Neutrophil (primary cell): ENCODE data around the gene TLK1.

Experiments
- H3K27ac ChIP-seq: fragments of 200-600 bp; sonication (generic); 2 replicates; pipeline ENCODE4 v1.5.1; 2016; ENCODE audit warnings: mild to moderate bottlenecking, moderate library complexity
- H3K27me3 ChIP-seq: fragments of 200-600 bp; sonication (generic); 2 replicates; pipeline ENCODE4 v1.6.0; 2016; ENCODE audit warnings: mild to moderate bottlenecking
- H3K36me3 ChIP-seq: fragments of 200-600 bp; sonication (generic); 2 replicates; pipeline ENCODE4 v1.5.1; 2017
- H3K4me1 ChIP-seq, 2 experiments: fragments of 200-600 bp in 1 of 2; sonication (generic) in 1 of 2; 1 replicate in 1 of 2; 2 replicates in 1 of 2; pipeline versions ENCODE4 v1.5.1 to v1.6.1; 2013 to 2016; ENCODE audit warnings: low read depth in 1 of 2, low read length in 1 of 2, mild to moderate bottlenecking in 1 of 2, moderate library complexity in 1 of 2; ENCODE audit not compliant: control insufficient read depth in 1 of 2, insufficient read depth in 1 of 2
- H3K4me3 ChIP-seq, 2 experiments: fragments of 200-600 bp in 1 of 2; sonication (generic) in 1 of 2; 1 replicate in 1 of 2; 2 replicates in 1 of 2; pipeline ENCODE4 v1.5.1; 2013 to 2016; ENCODE audit warnings: low read depth in 1 of 2, low read length in 1 of 2, mild to moderate bottlenecking in 1 of 2, moderate library complexity in 1 of 2
- H3K9me3 ChIP-seq: fragments of 200-600 bp; sonication (generic); 2 replicates; pipeline ENCODE4 v1.5.1; 2016
- TF ChIP-seq, protein P1 (sequence below): fragments of 200-600 bp; sonication (generic); IDR thresholded peaks from 2 replicates; pipeline ENCODE4 v1.5.1; 2016; ENCODE audit warnings: antibody characterized with exemption

The TLK1 gene

DNA sequence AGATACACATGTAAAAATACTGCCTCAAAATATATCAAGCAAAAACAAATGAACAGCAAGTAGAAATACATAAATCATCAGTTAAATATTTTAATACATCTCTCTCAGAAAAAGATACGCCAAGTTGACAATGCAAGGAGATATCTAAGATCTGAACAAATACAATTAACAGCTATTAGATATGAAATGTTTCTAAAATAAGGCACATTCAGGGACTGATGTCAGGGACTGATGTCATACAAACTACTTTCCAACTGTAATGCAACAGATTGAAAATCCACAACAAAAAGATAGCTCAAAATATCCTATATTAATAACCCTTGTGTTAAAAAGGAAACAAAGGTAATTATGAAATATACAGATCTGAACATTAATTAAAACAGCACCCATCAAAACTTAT is 51.7 kb downstream of the TLK1 start:
- no peak overlapping the region for H3K4me3 ChIP-seq
- H3K36me3 ChIP-seq: no peaks in the 10 kb centered on the region
- TF ChIP-seq, protein P1, sequence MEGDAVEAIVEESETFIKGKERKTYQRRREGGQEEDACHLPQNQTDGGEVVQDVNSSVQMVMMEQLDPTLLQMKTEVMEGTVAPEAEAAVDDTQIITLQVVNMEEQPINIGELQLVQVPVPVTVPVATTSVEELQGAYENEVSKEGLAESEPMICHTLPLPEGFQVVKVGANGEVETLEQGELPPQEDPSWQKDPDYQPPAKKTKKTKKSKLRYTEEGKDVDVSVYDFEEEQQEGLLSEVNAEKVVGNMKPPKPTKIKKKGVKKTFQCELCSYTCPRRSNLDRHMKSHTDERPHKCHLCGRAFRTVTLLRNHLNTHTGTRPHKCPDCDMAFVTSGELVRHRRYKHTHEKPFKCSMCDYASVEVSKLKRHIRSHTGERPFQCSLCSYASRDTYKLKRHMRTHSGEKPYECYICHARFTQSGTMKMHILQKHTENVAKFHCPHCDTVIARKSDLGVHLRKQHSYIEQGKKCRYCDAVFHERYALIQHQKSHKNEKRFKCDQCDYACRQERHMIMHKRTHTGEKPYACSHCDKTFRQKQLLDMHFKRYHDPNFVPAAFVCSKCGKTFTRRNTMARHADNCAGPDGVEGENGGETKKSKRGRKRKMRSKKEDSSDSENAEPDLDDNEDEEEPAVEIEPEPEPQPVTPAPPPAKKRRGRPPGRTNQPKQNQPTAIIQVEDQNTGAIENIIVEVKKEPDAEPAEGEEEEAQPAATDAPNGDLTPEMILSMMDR: no peak
- H3K9me3 ChIP-seq: no peaks in the 10 kb centered on the region
- no peaks in the 10 kb centered on the region for H3K4me1 ChIP-seq
- H3K27me3 ChIP-seq: no peaks in the 10 kb centered on the region
- H3K27ac ChIP-seq: no peak overlapping the region

DNA sequence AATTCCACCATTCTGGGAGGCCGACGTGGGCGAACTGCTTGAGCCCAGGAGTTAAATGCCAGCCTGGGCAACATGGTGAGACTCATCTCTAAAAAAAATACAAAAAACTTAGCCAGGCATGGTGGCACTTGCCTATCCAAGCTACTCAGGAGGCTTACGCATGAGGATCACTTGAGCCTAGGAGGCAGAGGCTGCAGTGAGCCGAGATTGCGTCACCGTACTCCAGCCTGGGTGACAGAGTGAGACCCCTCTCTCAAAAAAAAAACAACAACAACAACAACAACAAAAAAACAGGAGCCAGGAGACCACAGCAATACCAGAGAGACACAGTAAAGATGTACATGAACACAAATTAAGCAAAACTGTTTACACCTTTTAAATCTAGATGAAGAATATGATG is 52.9 kb downstream of the TLK1 start:
- Histone ChIP-seq H3K9me3 (no peaks in the 10 kb centered on the region), H3K27ac (no peak overlapping the region), H3K27me3 (no peaks in the 10 kb centered on the region), H3K36me3 (no peaks in the 10 kb centered on the region), H3K4me3 (no peak overlapping the region), H3K4me1 (no peaks in the 10 kb centered on the region)
- TF ChIP-seq, protein P1: no peak

DNA sequence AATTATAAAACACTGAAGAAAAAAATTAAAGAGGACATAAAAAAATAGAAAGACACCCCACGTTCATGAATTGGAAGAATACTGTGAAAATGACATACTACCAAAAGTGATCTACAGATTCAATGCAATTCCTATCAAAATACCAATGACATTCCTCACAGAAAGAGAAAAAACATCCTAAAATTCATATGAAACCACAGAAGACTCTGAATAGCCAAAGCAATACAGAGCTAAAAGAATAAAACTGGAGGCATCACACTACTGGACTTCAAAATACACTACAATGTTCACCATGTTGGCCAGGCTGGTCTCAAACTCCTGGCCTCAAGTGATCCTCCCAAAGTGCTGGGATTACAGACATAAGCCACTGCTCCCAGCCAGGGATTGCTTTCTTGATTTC is 56.3 kb downstream of the TLK1 start:
- Histone ChIP-seq H3K4me3 (no peak overlapping the region), H3K4me1 (no peaks in the 10 kb centered on the region), H3K36me3 (no peaks in the 10 kb centered on the region), H3K27ac (no peak overlapping the region), H3K27me3 (no peaks in the 10 kb centered on the region), H3K9me3 (no peaks in the 10 kb centered on the region)
- TF ChIP-seq, protein P1: no peak

DNA sequence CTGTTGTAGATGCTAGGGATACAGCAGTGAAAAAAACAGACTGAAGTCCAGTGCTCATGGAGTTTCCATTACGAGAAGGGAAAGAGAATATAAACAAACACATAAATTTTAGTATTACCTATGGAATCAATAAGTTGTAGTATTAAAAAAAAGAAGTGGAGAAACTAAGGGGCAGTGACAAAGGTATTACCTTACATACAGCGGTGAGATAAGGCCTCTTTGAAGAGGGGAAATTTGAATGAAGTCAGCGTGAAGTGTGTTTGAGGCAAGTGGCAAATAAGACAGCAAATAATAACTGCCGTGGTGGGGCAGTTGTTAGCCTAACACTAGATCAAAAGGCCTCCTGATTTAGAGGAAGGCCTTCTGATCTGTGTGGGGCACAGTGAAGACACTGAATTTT is 57.9 kb downstream of the TLK1 start:
- no peaks in the 10 kb centered on the region for H3K36me3 ChIP-seq
- no peaks in the 10 kb centered on the region for H3K27me3 ChIP-seq
- TF ChIP-seq, protein P1: no peak
- no peaks in the 10 kb centered on the region for H3K9me3 ChIP-seq
- H3K4me1 ChIP-seq: no peaks in the 10 kb centered on the region
- H3K4me3 ChIP-seq: no peak overlapping the region
- H3K27ac ChIP-seq: no peak overlapping the region

DNA sequence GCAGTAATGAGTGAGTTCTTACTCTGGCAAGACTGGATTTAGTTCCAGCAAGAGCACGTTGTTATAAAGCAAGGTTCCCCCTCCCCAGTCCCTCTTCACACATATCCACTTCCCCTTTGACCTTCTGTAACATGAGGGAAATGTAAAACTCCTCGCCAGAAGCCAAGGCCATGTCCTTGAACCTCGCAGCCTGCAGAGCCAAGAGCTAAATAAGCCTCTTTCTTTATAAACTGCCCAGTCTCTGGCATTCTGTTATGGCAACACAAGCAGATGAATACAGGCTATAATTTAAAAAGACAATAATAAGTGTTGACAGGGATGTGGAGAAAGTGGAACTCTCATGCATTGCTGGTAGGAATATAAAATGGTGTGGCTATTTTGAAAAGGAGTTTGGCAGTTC is 60.3 kb downstream of the TLK1 start:
- no peaks in the 10 kb centered on the region for H3K27me3 ChIP-seq
- H3K4me3 ChIP-seq: no peak overlapping the region
- H3K4me1 ChIP-seq: no peaks in the 10 kb centered on the region
- H3K27ac ChIP-seq: no peak overlapping the region
- TF ChIP-seq, protein P1: no peak
- no peaks in the 10 kb centered on the region for H3K36me3 ChIP-seq
- no peaks in the 10 kb centered on the region for H3K9me3 ChIP-seq

DNA sequence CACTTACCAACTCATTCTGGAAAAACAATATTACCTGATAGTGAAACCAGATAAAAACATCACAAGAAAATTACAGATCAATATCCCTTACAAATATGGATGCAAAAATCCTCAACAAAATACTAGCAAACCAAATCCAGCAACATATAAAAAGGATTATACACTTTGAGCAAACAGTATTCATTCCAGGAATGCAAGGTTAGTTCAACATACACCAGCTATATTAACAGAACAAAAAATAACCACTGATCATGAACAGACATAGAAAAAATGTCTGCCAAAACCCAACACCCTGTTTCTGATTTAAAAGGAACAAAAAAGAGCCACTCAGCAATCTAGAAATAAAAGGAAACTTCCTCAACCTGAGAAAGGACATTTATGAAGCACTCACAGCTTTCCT is 62.1 kb downstream of the TLK1 start:
- no peaks in the 10 kb centered on the region for H3K36me3 ChIP-seq
- no peaks in the 10 kb centered on the region for H3K9me3 ChIP-seq
- H3K27ac ChIP-seq: no peak overlapping the region
- H3K27me3 ChIP-seq: no peaks in the 10 kb centered on the region
- TF ChIP-seq, protein P1: no peak
- no peak overlapping the region for H3K4me3 ChIP-seq
- H3K4me1 ChIP-seq: no peaks in the 10 kb centered on the region
